GM19372 (cell line): ENCODE measurements around the gene USP48.

Source experiments
- ATAC-seq: cut with Tn5 transposase; IDR thresholded peaks from one replicate; pipeline ENCODE4 v1.9.1; 2021; ENCODE audit warnings: mild to moderate bottlenecking, low read depth, moderate library complexity; ENCODE audit not compliant: unreplicated experiment

Gene USP48

GRCh38 chr1:21749859-21750468 lies 33.0 kb downstream of the USP48 start:
- no peak for ATAC-seq

- no peak for ATAC-seq
Observed at GRCh38 chr1:21749109-21749508, 33.8 kb downstream of the USP48 start.

GRCh38 chr1:21743476-21743875 lies 39.5 kb downstream of the USP48 start:
- no peak for ATAC-seq

GRCh38 chr1:21742578-21742977 lies 40.4 kb downstream of the USP48 start:
- ATAC-seq: no peak

- ATAC-seq: no peak
Observed at GRCh38 chr1:21741206-21741605, 41.7 kb downstream of the USP48 start.

GRCh38 chr1:21736876-21737275 lies 46.1 kb downstream of the USP48 start:
- ATAC-seq: no peak

- no peak for ATAC-seq
Observed at GRCh38 chr1:21736011-21736410, 46.9 kb downstream of the USP48 start.

- no peak for ATAC-seq
Observed at GRCh38 chr1:21734526-21734925, 48.4 kb downstream of the USP48 start.

GRCh38 chr1:21732664-21733063 lies 50.3 kb downstream of the USP48 start:
- ATAC-seq: no peak

- no peak for ATAC-seq
Observed at GRCh38 chr1:21725748-21726392, 57.1 kb downstream of the USP48 start.

- ATAC-seq: no peak
Observed at GRCh38 chr1:21724570-21724969, 58.4 kb downstream of the USP48 start.

GRCh38 chr1:21724098-21724497 lies 58.9 kb downstream of the USP48 start:
- ATAC-seq: no peak

GRCh38 chr1:21721295-21721985 lies 61.5 kb downstream of the USP48 start:
- no peak for ATAC-seq

- no peak for ATAC-seq
Observed at GRCh38 chr1:21716169-21716568, 66.8 kb downstream of the USP48 start.

- ATAC-seq: no peak
Observed at GRCh38 chr1:21707891-21708290, 75.1 kb downstream of the USP48 start.

GRCh38 chr1:21707086-21707840 lies 75.7 kb downstream of the USP48 start:
- no peak for ATAC-seq

GRCh38 chr1:21706151-21706835 lies 76.7 kb downstream of the USP48 start:
- ATAC-seq: no peak

GRCh38 chr1:21705303-21705980 lies 77.5 kb downstream of the USP48 start:
- no peak for ATAC-seq

GRCh38 chr1:21704145-21704544 lies 78.8 kb downstream of the USP48 start:
- no peak for ATAC-seq

GRCh38 chr1:21703318-21703963 lies 79.5 kb downstream of the USP48 start:
- no peak for ATAC-seq
